Measurements from ENCODE around the gene IL1R2.

Gene IL1R2

GRCh38 chr2:102020596-102021170 lies 28.9 kb downstream of the IL1R2 start:
- TF ChIP-seq, protein P1, sequence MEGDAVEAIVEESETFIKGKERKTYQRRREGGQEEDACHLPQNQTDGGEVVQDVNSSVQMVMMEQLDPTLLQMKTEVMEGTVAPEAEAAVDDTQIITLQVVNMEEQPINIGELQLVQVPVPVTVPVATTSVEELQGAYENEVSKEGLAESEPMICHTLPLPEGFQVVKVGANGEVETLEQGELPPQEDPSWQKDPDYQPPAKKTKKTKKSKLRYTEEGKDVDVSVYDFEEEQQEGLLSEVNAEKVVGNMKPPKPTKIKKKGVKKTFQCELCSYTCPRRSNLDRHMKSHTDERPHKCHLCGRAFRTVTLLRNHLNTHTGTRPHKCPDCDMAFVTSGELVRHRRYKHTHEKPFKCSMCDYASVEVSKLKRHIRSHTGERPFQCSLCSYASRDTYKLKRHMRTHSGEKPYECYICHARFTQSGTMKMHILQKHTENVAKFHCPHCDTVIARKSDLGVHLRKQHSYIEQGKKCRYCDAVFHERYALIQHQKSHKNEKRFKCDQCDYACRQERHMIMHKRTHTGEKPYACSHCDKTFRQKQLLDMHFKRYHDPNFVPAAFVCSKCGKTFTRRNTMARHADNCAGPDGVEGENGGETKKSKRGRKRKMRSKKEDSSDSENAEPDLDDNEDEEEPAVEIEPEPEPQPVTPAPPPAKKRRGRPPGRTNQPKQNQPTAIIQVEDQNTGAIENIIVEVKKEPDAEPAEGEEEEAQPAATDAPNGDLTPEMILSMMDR (IDR thresholded peaks at IDR 0.05; ENCODE audit: low read depth, low read length) = peak; percentile 98

GRCh38 chr2:102021779-102022178 lies 30.0 kb downstream of the IL1R2 start:
- TF ChIP-seq, protein P1 (IDR thresholded peaks at IDR 0.05; ENCODE audit: low read depth, low read length) = no peak
- no peak for DNase-seq (ENCODE audit: extremely low read depth, low read depth)

More at GRCh38 chr2:102020596-102021170, 28.9 kb downstream of the IL1R2 start:
- peak; percentile 70 for DNase-seq (ENCODE audit: extremely low read depth, low read depth)

DNA sequence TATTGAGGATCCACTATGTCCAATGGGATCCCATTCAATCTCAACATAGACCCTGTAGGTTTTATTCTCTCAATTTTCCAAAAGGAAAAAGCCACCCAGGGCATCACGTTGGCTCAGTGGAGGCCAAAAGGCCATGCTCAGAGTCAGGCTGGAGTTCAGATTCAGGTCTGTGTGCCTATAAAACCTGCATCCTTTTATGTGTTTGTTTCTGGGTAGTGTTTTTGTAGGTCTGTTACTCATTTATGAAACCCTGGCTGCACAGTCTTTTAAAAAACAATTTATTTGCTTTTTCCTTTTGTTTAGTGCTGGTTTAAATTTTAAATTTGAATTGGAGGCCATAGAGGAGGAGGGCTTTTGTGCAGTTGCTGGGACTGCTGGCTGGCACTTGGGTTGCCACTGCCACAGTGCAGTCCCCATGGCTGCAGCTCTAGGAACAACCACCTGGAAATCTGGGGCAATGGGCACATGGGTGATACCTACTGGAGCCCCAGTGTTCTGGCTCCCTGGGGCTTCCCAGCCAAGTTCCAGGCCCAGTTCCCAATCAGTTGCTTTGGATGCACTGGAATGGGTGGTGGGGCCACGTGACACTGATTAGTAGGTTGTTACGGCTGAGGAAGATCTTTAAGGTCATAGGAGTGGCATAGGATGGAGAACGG lies 31.3 kb downstream of the IL1R2 start:
- DNase-seq (ENCODE audit: extremely low read depth, low read depth) = no peak
- TF ChIP-seq, protein P1 (IDR thresholded peaks at IDR 0.05; ENCODE audit: low read depth, low read length) = no peak

DNA sequence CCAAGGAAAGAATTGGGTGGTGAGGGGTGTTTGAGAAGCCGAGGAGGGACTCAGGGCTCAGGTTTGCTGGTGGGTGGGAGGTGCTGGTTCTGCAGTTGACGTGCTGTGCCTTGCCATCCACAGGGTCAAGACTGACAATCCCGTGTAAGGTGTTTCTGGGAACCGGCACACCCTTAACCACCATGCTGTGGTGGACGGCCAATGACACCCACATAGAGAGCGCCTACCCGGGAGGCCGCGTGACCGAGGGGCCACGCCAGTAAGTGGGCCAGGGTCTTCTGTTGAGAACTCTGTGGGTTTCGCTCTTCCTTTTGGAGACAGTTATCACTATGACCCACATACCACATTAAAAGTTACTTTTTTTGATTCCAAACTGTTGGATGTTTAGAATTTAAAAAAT lies 32.6 kb downstream of the IL1R2 start:
- TF ChIP-seq, protein P1 (IDR thresholded peaks at IDR 0.05; ENCODE audit: low read depth, low read length) = no peak
- DNase-seq (ENCODE audit: extremely low read depth, low read depth) = no peak

DNA sequence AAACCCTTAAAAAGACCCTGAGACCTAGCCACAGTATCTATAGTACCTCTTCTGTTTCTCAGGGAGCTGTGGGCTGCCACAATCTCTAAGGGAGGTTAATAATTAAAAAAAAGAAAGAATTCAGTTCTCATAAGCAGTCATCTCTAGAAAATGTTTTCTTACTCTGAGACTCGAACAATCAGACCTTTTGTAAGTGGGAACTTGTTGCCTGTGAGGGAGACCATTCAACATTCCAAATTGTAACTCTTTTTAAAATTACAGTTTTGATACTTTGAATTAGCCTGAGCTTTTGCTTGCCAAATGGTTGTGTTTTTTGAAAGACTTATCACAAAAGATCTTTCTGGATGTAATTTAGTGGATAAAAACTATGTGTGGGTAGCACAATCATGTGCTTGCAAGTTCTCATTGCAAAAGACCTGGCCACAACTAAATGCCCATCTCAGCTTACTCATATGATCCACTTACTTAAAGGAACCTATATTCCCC lies 33.3 kb downstream of the IL1R2 start:
- DNase-seq (ENCODE audit: extremely low read depth, low read depth) = no peak
- TF ChIP-seq, protein P1 (IDR thresholded peaks at IDR 0.05; ENCODE audit: low read depth, low read length) = no peak

GRCh38 chr2:102025583-102026267 lies 34.0 kb downstream of the IL1R2 start:
- TF ChIP-seq, protein P1 (IDR thresholded peaks at IDR 0.05; ENCODE audit: low read depth, low read length) = no peak
- no peak for DNase-seq (ENCODE audit: extremely low read depth, low read depth)

All from AG09319 (cell line).